H1 (cell line): ENCODE measurements around the gene SLC27A4. TPM values are rescaled to one million over a fixed set of nuclear protein-coding genes. Genes with fewer than 3 reads are reported as not detected.
A peak's percentile ranks its signal among the peaks of the same experiment; 100 is the strongest.

Experiments used
- CTCF ChIA-PET: fragments of 300-600 bp; sonication (Branson Sonifier 250); formaldehyde crosslinking; loops from one replicate; lab custom pipeline; 2021; ENCODE audit not compliant: partially characterized antibody; lab: Charles Lee
- POLR2A ChIA-PET: fragments of 300-600 bp; sonication (Branson Sonifier 250); formaldehyde crosslinking; loops from one replicate; lab custom pipeline; 2021; ENCODE audit warnings: inconsistent platforms; ENCODE audit not compliant: partially characterized antibody; lab: Charles Lee
- DNase-seq, 2 experiments: peaks; one replicate each; pipeline versions ENCODE4 v3.0.0 to v3.0.0-alpha.2; 2010 to 2022; ENCODE audit warnings: low spot score in 2 of 2, low read depth in 1 of 2, mixed read lengths in 1 of 2
- FAIRE-seq: peaks from 2 replicates; lab custom pipeline; 2011; peaks lifted over from hg19 to GRCh38; lab: Jason Lieb, UNC
- H2AFZ ChIP-seq: 2 replicates; pipeline ENCODE4 v1.8.1; 2012; ENCODE audit warnings: low read length, inconsistent platforms
- H2AK5ac ChIP-seq: 2 replicates; pipeline ENCODE4 v1.6.1; 2013; ENCODE audit warnings: low read depth, low read length
- H2BK120ac ChIP-seq: replicated peaks from 2 replicates; pipeline ENCODE3; 2013; ENCODE audit warnings: low read depth, low read length, inconsistent platforms
- H2BK12ac ChIP-seq: 2 replicates; pipeline ENCODE4 v1.6.1; 2013; ENCODE audit warnings: low read depth, low read length
- H2BK15ac ChIP-seq: 2 replicates; pipeline ENCODE4 v1.6.1; 2013; ENCODE audit warnings: low read length
- H2BK20ac ChIP-seq: 2 replicates; pipeline ENCODE4 v1.6.1; 2013; ENCODE audit warnings: low read length
- H2BK5ac ChIP-seq: 2 replicates; pipeline ENCODE4 v1.6.1; 2013; ENCODE audit warnings: low read depth, low read length
- H3K14ac ChIP-seq: 2 replicates; pipeline ENCODE4 v1.6.1; 2013; ENCODE audit warnings: inconsistent platforms; ENCODE audit not compliant: insufficient read length
- H3K18ac ChIP-seq: 2 replicates; pipeline ENCODE4 v1.6.1; 2013; ENCODE audit warnings: low read length; ENCODE audit errors: extremely low read depth
- H3K23ac ChIP-seq: 2 replicates; pipeline ENCODE4 v1.6.1; 2013; ENCODE audit warnings: inconsistent platforms; ENCODE audit not compliant: insufficient read length
- H3K23me2 ChIP-seq: 2 replicates; pipeline ENCODE4 v1.6.1; 2013; ENCODE audit warnings: low read depth, low read length
- H3K27ac ChIP-seq: 2 replicates; pipeline ENCODE4 v1.6.1; 2011; ENCODE audit warnings: low read depth, low read length, inconsistent platforms
- H3K27me3 ChIP-seq, 4 experiments: replicated peaks in 1 of 4; 1 replicate in 1 of 4; 2 replicates in 3 of 4; pipeline versions ENCODE4 v1.6.1 to v1.8.1; 2011 to 2013; ENCODE audit warnings: low read length in 3 of 4, mild to moderate bottlenecking in 3 of 4, inconsistent platforms in 2 of 4, mixed read lengths in 2 of 4, moderate library complexity in 1 of 4; ENCODE audit not compliant: control insufficient read depth in 3 of 4, insufficient read depth in 3 of 4; ENCODE audit errors: extremely low read depth in 1 of 4
- H3K36me3 ChIP-seq, 4 experiments: 2 replicates each; pipeline versions ENCODE4 v1.6.1 to v1.8.1; 2011 to 2013; ENCODE audit warnings: mild to moderate bottlenecking in 4 of 4, low read length in 3 of 4, moderate library complexity in 2 of 4, control low read depth in 1 of 4, inconsistent platforms in 1 of 4; ENCODE audit not compliant: insufficient read depth in 4 of 4, control insufficient read depth in 2 of 4
- H3K4ac ChIP-seq: replicated peaks from 2 replicates; pipeline ENCODE3; 2013; ENCODE audit warnings: low read length, low read depth, mixed read lengths, inconsistent platforms; ENCODE audit not compliant: insufficient read length
- H3K4me1 ChIP-seq, 4 experiments: replicated peaks in 1 of 4; 1 replicate in 1 of 4; 2 replicates in 3 of 4; pipeline versions ENCODE4 v1.6.1 to v1.8.1; 2011 to 2013; ENCODE audit warnings: low read length in 3 of 4, inconsistent platforms in 2 of 4, mixed read lengths in 1 of 4; ENCODE audit not compliant: insufficient read depth in 4 of 4, control insufficient read depth in 3 of 4
- H3K4me2 ChIP-seq, 2 experiments: 2 replicates each; pipeline versions ENCODE4 v1.6.1 to v1.8.1; 2011 to 2013; ENCODE audit warnings: low read depth in 2 of 2, low read length in 2 of 2, control low read depth in 1 of 2, inconsistent platforms in 1 of 2, mild to moderate bottlenecking in 1 of 2; ENCODE audit not compliant: insufficient read depth in 1 of 2
- H3K4me3 ChIP-seq, 4 experiments: fragments of 200-600, 300-600 bp in 1 of 4; sonication (generic), shearing (Covaris generic), sonication (Bioruptor Twin) in 1 of 4; 2 replicates each; pipeline versions ENCODE4 v1.5.1 to v1.8.1; 2011 to 2016; ENCODE audit warnings: low read length in 4 of 4, low read depth in 3 of 4, control low read depth in 2 of 4, inconsistent platforms in 2 of 4, mild to moderate bottlenecking in 2 of 4, mixed read lengths in 1 of 4, moderate library complexity in 1 of 4; ENCODE audit not compliant: insufficient read depth in 2 of 4; ENCODE audit errors: extremely low read depth in 1 of 4
- H3K56ac ChIP-seq: replicated peaks from 2 replicates; pipeline ENCODE3; 2013; ENCODE audit warnings: low read depth, mild to moderate bottlenecking, mixed read lengths, low read length, inconsistent platforms; ENCODE audit not compliant: insufficient read length
- H3K79me1 ChIP-seq: 2 replicates; pipeline ENCODE4 v1.6.1; 2013; ENCODE audit warnings: low read depth, low read length, control low read depth
- H3K79me2 ChIP-seq, 2 experiments: 2 replicates each; pipeline versions ENCODE4 v1.6.1 to v1.8.1; 2012 to 2013; ENCODE audit warnings: low read length in 2 of 2, mild to moderate bottlenecking in 2 of 2, inconsistent platforms in 1 of 2; ENCODE audit not compliant: insufficient read depth in 2 of 2, control insufficient read depth in 1 of 2
- H3K9ac ChIP-seq, 4 experiments: replicated peaks in 1 of 4; 1 replicate in 1 of 4; 2 replicates in 3 of 4; pipeline versions ENCODE4 v1.6.1 to v1.8.1; 2011 to 2013; ENCODE audit warnings: low read depth in 3 of 4, low read length in 3 of 4, control low read depth in 2 of 4, mild to moderate bottlenecking in 2 of 4, moderate library complexity in 2 of 4, inconsistent platforms in 1 of 4; ENCODE audit errors: extremely low read depth in 1 of 4
- H3K9me3 ChIP-seq, 2 experiments: 2 replicates each; pipeline versions ENCODE4 v1.6.1 to v1.8.1; 2012 to 2013; ENCODE audit warnings: mild to moderate bottlenecking in 2 of 2, moderate library complexity in 2 of 2, control low read depth in 1 of 2, inconsistent platforms in 1 of 2, low read depth in 1 of 2, low read length in 1 of 2, mixed read lengths in 1 of 2; ENCODE audit not compliant: insufficient read depth in 2 of 2
- H4K20me1 ChIP-seq, 2 experiments: replicated peaks in 1 of 2; 2 replicates each; pipeline versions ENCODE3 to v1.8.1; 2011 to 2013; ENCODE audit warnings: inconsistent platforms in 2 of 2, low read length in 2 of 2, mild to moderate bottlenecking in 1 of 2; ENCODE audit not compliant: insufficient read depth in 2 of 2, control insufficient read depth in 1 of 2
- H4K5ac ChIP-seq: 2 replicates; pipeline ENCODE4 v1.6.1; 2013; ENCODE audit warnings: low read length, low read depth, mixed read lengths, inconsistent platforms; ENCODE audit not compliant: insufficient read length
- H4K8ac ChIP-seq: 2 replicates; pipeline ENCODE4 v1.8.0; 2013; ENCODE audit warnings: mild to moderate bottlenecking, moderate library complexity, low read length, inconsistent platforms; ENCODE audit not compliant: insufficient read depth; ENCODE audit errors: extremely low read depth
- H4K91ac ChIP-seq: replicated peaks from 2 replicates; pipeline ENCODE3; 2013; ENCODE audit warnings: low read length, mixed read lengths, inconsistent platforms; ENCODE audit not compliant: insufficient read length
- CREB1 ChIP-seq: IDR thresholded peaks from 2 replicates; pipeline ENCODE4 v1.6.1; 2012; ENCODE audit warnings: inconsistent platforms
- EGR1 ChIP-seq: IDR thresholded peaks from 2 replicates; pipeline ENCODE4 v1.6.1; 2011; ENCODE audit warnings: low read depth, low read length, borderline replicate concordance
- MAX ChIP-seq: IDR thresholded peaks from 2 replicates; pipeline ENCODE4 v1.6.1; 2012; ENCODE audit warnings: inconsistent platforms
- NANOG ChIP-seq: IDR thresholded peaks from 2 replicates; pipeline ENCODE4 v1.6.1; 2011; ENCODE audit warnings: low read length, low read depth, mild to moderate bottlenecking, inconsistent platforms; ENCODE audit not compliant: insufficient read depth, poor library complexity, severe bottlenecking
- SIX5 ChIP-seq: IDR thresholded peaks from 2 replicates; pipeline ENCODE4 v1.6.1; 2011; ENCODE audit warnings: mild to moderate bottlenecking, low read depth, low read length
- TAF7 ChIP-seq: optimal IDR thresholded peaks from 2 replicates; pipeline ENCODE3; 2011; ENCODE audit warnings: low read depth, mild to moderate bottlenecking, inconsistent platforms, low read length, moderate library complexity, borderline replicate concordance
- USF2 ChIP-seq: IDR thresholded peaks from 2 replicates; pipeline ENCODE4 v1.6.1; 2011; ENCODE audit warnings: low read length, improper control_type of control experiment
- WGBS, 2 experiments: shearing (Covaris generic) in 1 of 2; methylation state at CpG; one replicate each; pipeline versions ENCODE4 v1.1.6 to v1.1.7; 2013 to 2015; ENCODE audit warnings: low lambda C conversion rate in 2 of 2, mixed read lengths in 2 of 2, inconsistent platforms in 1 of 2, low coverage in 1 of 2, missing lambda C conversion rate in 1 of 2; ENCODE audit not compliant: insufficient replicate concordance in 2 of 2, insufficient coverage in 1 of 2, insufficient read length in 1 of 2; ENCODE audit errors: extremely low coverage in 1 of 2, missing lambda C conversion rate in 1 of 2; 5-methylcytosine and 5-hydroxymethylcytosine counted together
- polyA plus RNA-seq, 7 experiments: library from polyadenylated mRNA; depleted of rRNA in 3 of 7; stranded (reverse) in 5 of 7; unstranded in 2 of 7; fragments of >200 nt in 5 of 7; fragments of 200-250 nt in 2 of 7; gene quantifications; 1 replicate in 5 of 7; 2 replicates in 1 of 7; 4 replicates in 1 of 7; pipeline versions ENCODE4 v1.2.1 to v1.2.3, GENCODE V29; 2011 to 2013; ENCODE audit warnings: missing spikeins in 2 of 7, mixed read lengths in 2 of 7
- total RNA-seq: library from RNA; stranded (reverse); fragmentation: NEBNext Ultra II Directional; extraction: Animal tissue kit (Norgen Biotek cat#: 25700); gene quantifications from 2 replicates; pipeline ENCODE4 v1.2.1, GENCODE V29; 2021

Gene SLC27A4
- total and polyA plus RNA-seq, 2 of the 8 experiments (the other 6 are each of a cell fraction or from before 2014, with no cell fraction given), result 14.9 to 20.5 TPM

- no peak overlapping the region for H3K4ac ChIP-seq
- H3K4me3 ChIP-seq, result no peak overlapping the region
- peaks cover 2% of the 10 kb centered on the region for H3K23me2 ChIP-seq
- FAIRE-seq (no peak), DNase-seq (no peak)
- H3K79me1 ChIP-seq, result no peaks in the 10 kb centered on the region
- no peak overlapping the region for H4K8ac ChIP-seq
- H3K4me1 ChIP-seq, result peaks cover 9 to 20% (median 16%) of the 10 kb centered on the region in 4 experiments
- no peak overlapping the region for H4K91ac ChIP-seq
- peaks cover 84 to 99% (median 93%) of the 10 kb centered on the region in 4 experiments for H3K27me3 ChIP-seq
- H2BK12ac ChIP-seq, result no peak overlapping the region
- WGBS, 2 experiments, result 75% methylated on average over 7 of the region's 7 CpGs; no CpG with 5 or more reads in 1 of the 2 experiments
- H4K5ac ChIP-seq, result no peak overlapping the region
- H3K27ac ChIP-seq, result no peak overlapping the region
- H2BK120ac ChIP-seq, result no peak overlapping the region
- H2BK15ac ChIP-seq, result no peak overlapping the region
- no peak overlapping the region for H2BK20ac ChIP-seq
- no peak overlapping the region for H2AFZ ChIP-seq
- no peak overlapping the region for H3K23ac ChIP-seq
- POLR2A ChIA-PET, result interaction anchor here (1.4 to 13.1 kb wide), 5 partner anchors 8 to 35 kb away, joined by 4 to 92 read pairs (median 25); partner anchors contain the start of gene URM1
- H3K56ac ChIP-seq, result no peak overlapping the region
- no peak overlapping the region for H3K14ac ChIP-seq
- no peak overlapping the region for H2BK5ac ChIP-seq
- no peak overlapping the region for H2AK5ac ChIP-seq
- no peaks in the 10 kb centered on the region for H3K79me2 ChIP-seq
- CTCF ChIA-PET, result interaction anchor here (1.3 to 21.9 kb wide), 7 partner anchors 9 to 102 kb away, joined by 5 to 323 read pairs (median 9); partner anchors contain the start of gene URM1
- no peaks in the 10 kb centered on the region for H3K36me3 ChIP-seq
- H3K9ac ChIP-seq, result no peak overlapping the region
- H3K9me3 ChIP-seq, result no peaks in the 10 kb centered on the region
- TF ChIP-seq CREB1, result no peak
- no peak for TF ChIP-seq EGR1
- TF ChIP-seq NANOG, result no peak
- no peak for TF ChIP-seq USF2
- no peak for TF ChIP-seq MAX
- no peak for TF ChIP-seq TAF7
- TF ChIP-seq SIX5, result no peak
- H4K20me1 ChIP-seq, result peaks cover 14 to 31% of the 10 kb centered on the region in 2 experiments
- peak overlapping the region in 1 of 2 experiments; percentile 10; a peak in 1 of 4 replicates for H3K4me2 ChIP-seq
- no peak overlapping the region for H3K18ac ChIP-seq
Observed at GRCh38 chr9:128397831-128398230, 57.5 kb downstream of the SLC27A4 start.
